ENCODE measurements around the gene PJVK. TPM values are rescaled to one million over a fixed set of nuclear protein-coding genes. Genes with fewer than 3 reads are reported as not detected.

Gene PJVK
- total RNA-seq, 2 experiments from 2014 or later = 4.0 to 6.9 TPM

GRCh38 chr2:178491612-178492011 is 40.4 kb downstream of the PJVK start:
- no peak overlapping the region for H3K27ac ChIP-seq (ENCODE audit: low read depth, low read length, poor library complexity, severe bottlenecking)
- DNase-seq (ENCODE audit: low spot score) = no peak
- no peaks in the 10 kb centered on the region for H3K79me2 ChIP-seq (ENCODE audit: insufficient read depth, low read depth, low read length)
- POLR2A ChIA-PET = interaction anchor here (0.6 kb wide), 1 partner anchor 9 kb away, joined by 3 read pairs; no protein-coding TSS in a partner anchor
- CTCF ChIA-PET (ENCODE audit: unreplicated experiment) = no interaction called here
- no TSS peak for BruUV-seq (replicated peaks)
- no peaks in the 10 kb centered on the region for H3K4me1 ChIP-seq (ENCODE audit: insufficient read depth, low read length, poor library complexity, severe bottlenecking)
- no peaks in the 10 kb centered on the region for H3K9me3 ChIP-seq (ENCODE audit: low read length)
- intact Hi-C loops (cut with micrococcal nuclease; ENCODE audit: unreplicated experiment) = no loop called here
- H2AFZ ChIP-seq (ENCODE audit: low read length) = no peak overlapping the region
- peaks cover 68% of the 10 kb centered on the region for H3K36me3 ChIP-seq (ENCODE audit: insufficient read depth, low read length)
- H3K4me3 ChIP-seq (ENCODE audit: low read depth, low read length, poor library complexity, severe bottlenecking) = no peak overlapping the region
- H3K9me2 ChIP-seq (ENCODE audit: insufficient read depth, low read length) = no peaks in the 10 kb centered on the region
- no peak for TF ChIP-seq EZH2phosphoT487 (IDR thresholded peaks at IDR 0.05; ENCODE audit: borderline replicate concordance, low read depth, low read length)
- no peak for TF ChIP-seq CTCF (conservative IDR thresholded peaks at IDR 0.05; ENCODE audit: low read length)
- H4K20me1 ChIP-seq (ENCODE audit: insufficient read depth, low read length) = no peaks in the 10 kb centered on the region; the same call in 1 of the 2 replicates
- H3K4me2 ChIP-seq (ENCODE audit: low read length) = no peak overlapping the region

DNA sequence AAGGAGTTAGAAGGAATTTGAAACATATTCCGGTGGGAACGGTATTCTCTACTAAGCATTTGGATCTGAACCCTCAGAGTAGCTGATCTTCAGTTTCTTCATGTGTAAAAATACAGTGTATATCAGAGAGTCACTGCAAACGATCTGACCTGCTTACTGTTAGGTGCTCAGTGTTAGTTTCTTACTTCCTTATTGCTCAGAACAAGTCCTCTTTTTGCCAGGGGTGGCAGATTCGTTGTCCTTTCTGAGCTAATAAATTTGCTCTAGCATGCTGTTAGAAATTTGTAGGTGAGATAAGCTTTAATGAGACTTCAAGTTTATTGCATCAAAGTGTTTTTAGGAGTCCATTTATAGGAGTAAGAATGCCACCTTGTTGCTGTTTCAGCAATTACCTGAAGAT is 44.9 kb downstream of the PJVK start:
- POLR2A ChIA-PET = interaction anchor here (0.6 to 2.1 kb wide), 5 partner anchors 10 to 125 kb away, joined by 3 to 7 read pairs (median 3); partner anchors contain the start of gene PLEKHA3
- no peak for DNase-seq (ENCODE audit: low spot score)
- no peaks in the 10 kb centered on the region for H3K79me2 ChIP-seq (ENCODE audit: insufficient read depth, low read depth, low read length)
- H4K20me1 ChIP-seq (ENCODE audit: insufficient read depth, low read length) = no peaks in the 10 kb centered on the region
- no peak overlapping the region for H2AFZ ChIP-seq (ENCODE audit: low read length)
- no TSS peak for BruUV-seq (replicated peaks)
- peaks cover 4% of the 10 kb centered on the region for H3K4me1 ChIP-seq (ENCODE audit: insufficient read depth, low read length, poor library complexity, severe bottlenecking)
- H3K27ac ChIP-seq (ENCODE audit: low read depth, low read length, poor library complexity, severe bottlenecking) = no peak overlapping the region
- H3K4me2 ChIP-seq (ENCODE audit: low read length) = no peak overlapping the region
- intact Hi-C loops (cut with micrococcal nuclease; ENCODE audit: unreplicated experiment) = no loop called here
- H3K9me2 ChIP-seq (ENCODE audit: insufficient read depth, low read length) = no peaks in the 10 kb centered on the region
- TF ChIP-seq CTCF (conservative IDR thresholded peaks at IDR 0.05; ENCODE audit: low read length) = no peak
- no peak for TF ChIP-seq EZH2phosphoT487 (IDR thresholded peaks at IDR 0.05; ENCODE audit: borderline replicate concordance, low read depth, low read length)
- peaks cover 82% of the 10 kb centered on the region for H3K36me3 ChIP-seq (ENCODE audit: insufficient read depth, low read length)
- CTCF ChIA-PET (ENCODE audit: unreplicated experiment) = no interaction called here
- no peak overlapping the region for H3K4me3 ChIP-seq (ENCODE audit: low read depth, low read length, poor library complexity, severe bottlenecking)
- no peaks in the 10 kb centered on the region for H3K9me3 ChIP-seq (ENCODE audit: low read length)

DNA sequence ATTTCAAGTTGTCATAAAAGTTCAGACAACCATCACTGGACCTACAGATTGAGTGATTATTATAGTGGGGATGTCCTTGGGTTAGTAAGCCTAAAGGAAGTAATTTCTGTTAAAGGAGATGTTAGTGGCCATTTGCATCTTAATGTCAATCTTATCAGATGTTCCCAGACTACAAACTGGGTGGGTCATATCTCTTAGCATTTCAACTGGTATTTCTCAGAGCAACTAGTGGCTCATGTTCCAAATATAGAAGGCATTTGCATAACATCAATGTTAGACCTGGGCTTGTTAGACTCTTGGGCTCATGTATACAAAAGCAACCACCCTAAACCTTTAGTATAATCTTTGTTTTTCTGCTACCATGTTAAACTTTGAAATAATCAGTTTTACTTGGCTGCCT is 47.0 kb downstream of the PJVK start:
- Histone ChIP-seq H4K20me1 (ENCODE audit: insufficient read depth, low read length) (no peaks in the 10 kb centered on the region), H3K4me1 (ENCODE audit: insufficient read depth, low read length, poor library complexity, severe bottlenecking) (peaks cover 4% of the 10 kb centered on the region), H3K79me2 (ENCODE audit: insufficient read depth, low read depth, low read length) (no peaks in the 10 kb centered on the region), H3K4me2 (ENCODE audit: low read length) (no peak overlapping the region), H3K9me2 (ENCODE audit: insufficient read depth, low read length) (no peaks in the 10 kb centered on the region), H3K36me3 (ENCODE audit: insufficient read depth, low read length) (peaks cover 88% of the 10 kb centered on the region), H2AFZ (ENCODE audit: low read length) (no peak overlapping the region), H3K9me3 (ENCODE audit: low read length) (no peaks in the 10 kb centered on the region), H3K4me3 (ENCODE audit: low read depth, low read length, poor library complexity, severe bottlenecking) (no peak overlapping the region), H3K27ac (ENCODE audit: low read depth, low read length, poor library complexity, severe bottlenecking) (no peak overlapping the region)
- no peak for DNase-seq (ENCODE audit: low spot score)
- no TSS peak for BruUV-seq (replicated peaks)
- intact Hi-C loops (cut with micrococcal nuclease; ENCODE audit: unreplicated experiment) = no loop called here
- TF ChIP-seq CTCF (conservative IDR thresholded peaks at IDR 0.05; ENCODE audit: low read length) = no peak
- no peak for TF ChIP-seq EZH2phosphoT487 (IDR thresholded peaks at IDR 0.05; ENCODE audit: borderline replicate concordance, low read depth, low read length)
- POLR2A ChIA-PET = interaction anchor here (1.0 kb wide), 1 partner anchor 8 kb away, joined by 7 read pairs; no protein-coding TSS in a partner anchor
- CTCF ChIA-PET (ENCODE audit: unreplicated experiment) = no interaction called here

All from OCI-LY7 (cell line).